K562 (cell line): ENCODE measurements around the gene ATP2A3. TPM values are rescaled to one million over a fixed set of nuclear protein-coding genes. Genes with fewer than 3 reads are reported as not detected.
A peak's percentile ranks its signal among the peaks of the same experiment; 100 is the strongest.

Experiments used
- ARHGAP35 ChIP-seq: fragments of 450-650 bp; IDR thresholded peaks from 2 replicates; pipeline ENCODE4 v1.6.1; 2018; ENCODE audit not compliant: partially characterized antibody
- CBFA2T3 ChIP-seq: fragments of 450-650 bp; IDR thresholded peaks from 2 replicates; pipeline ENCODE4 v1.6.1; 2017
- CCNT2 ChIP-seq: IDR thresholded peaks from 2 replicates; pipeline ENCODE4 v1.6.1; 2011; ENCODE audit warnings: borderline replicate concordance, low read depth, mild to moderate bottlenecking, moderate library complexity, mixed read lengths, low read length; ENCODE audit not compliant: insufficient read length; ENCODE audit errors: extremely low read depth
- GATAD2B ChIP-seq: fragments of 450-650 bp; IDR thresholded peaks from 2 replicates; pipeline ENCODE4 v1.6.1; 2017; ENCODE audit warnings: mild to moderate bottlenecking, borderline replicate concordance
- HOXB6 ChIP-seq: fragments of 250-450 bp; sonication (Bioruptor Pico); IDR thresholded peaks from 2 replicates; pipeline ENCODE4 v1.5.1; 2022; ENCODE audit warnings: mild to moderate bottlenecking, borderline replicate concordance
- KHSRP ChIP-seq: fragments of 450-650 bp; IDR thresholded peaks from 2 replicates; pipeline ENCODE4 v1.6.1; 2017
- KLF1 ChIP-seq: fragments of 450-650 bp; IDR thresholded peaks from 2 replicates; pipeline ENCODE4 v1.6.1; 2016; ENCODE audit warnings: missing genetic modification characterization, missing compliant biosample characterization
- MED1 ChIP-seq: sonication (generic); formaldehyde crosslinking; IDR thresholded peaks from 2 replicates; pipeline ENCODE4 v1.8.1; 2023; ENCODE audit warnings: missing genetic modification reagents, borderline replicate concordance
- PCBP1 ChIP-seq: fragments of 200-400 bp; formaldehyde crosslinking; IDR thresholded peaks from 2 replicates; pipeline ENCODE4 v1.6.1; 2018; ENCODE audit warnings: mild to moderate bottlenecking, low read depth, low read length; ENCODE audit not compliant: poor library complexity, severe bottlenecking
- PHB2 ChIP-seq: fragments of 450-650 bp; IDR thresholded peaks from 2 replicates; pipeline ENCODE4 v1.6.1; 2017; ENCODE audit warnings: low read depth
- POLR2H ChIP-seq: IDR thresholded peaks from 2 replicates; pipeline ENCODE4 v1.6.1; 2016; ENCODE audit warnings: missing genetic modification characterization, low read depth, mild to moderate bottlenecking, control low read depth, missing compliant biosample characterization, moderate library complexity
- SIX5 ChIP-seq, 2 experiments: IDR thresholded peaks; 2 replicates each; pipeline ENCODE4 v1.6.1; 2011; ENCODE audit warnings: low read length in 2 of 2, borderline replicate concordance in 1 of 2, low read depth in 1 of 2, mild to moderate bottlenecking in 1 of 2, moderate library complexity in 1 of 2; ENCODE audit not compliant: insufficient read depth in 1 of 2
- SREBF1 ChIP-seq: fragments of 150-350 bp; IDR thresholded peaks from 2 replicates; pipeline ENCODE4 v1.6.1; 2014; ENCODE audit warnings: antibody characterized with exemption, low read depth, low read length, borderline replicate concordance
- ZFP36 ChIP-seq: fragments of 150-350 bp; IDR thresholded peaks from 2 replicates; pipeline ENCODE4 v1.6.1; 2018; ENCODE audit warnings: low read length, low read depth; ENCODE audit not compliant: partially characterized antibody
- ZNF124 ChIP-seq: sonication (generic); formaldehyde crosslinking; IDR thresholded peaks from 2 replicates; pipeline ENCODE4 v1.8.1; 2022; ENCODE audit warnings: missing genetic modification reagents
- ZNF282 ChIP-seq: sonication (generic); formaldehyde crosslinking; IDR thresholded peaks from 2 replicates; pipeline ENCODE4 v1.8.1; 2023; ENCODE audit warnings: missing genetic modification reagents
- ZNF717 ChIP-seq: fragments of 250-450 bp; sonication (Bioruptor Pico); IDR thresholded peaks from 2 replicates; pipeline ENCODE4 v1.5.0; 2021
- polyA plus RNA-seq, 8 experiments: library from polyadenylated mRNA; depleted of rRNA in 4 of 8; stranded (reverse) in 5 of 8; unstranded in 3 of 8; fragments of >200 nt; fragmentation: Nextera tagmentation in 2 of 8; fragmentation: Illumina TruSeq in 1 of 8; extraction: Ambion mirVana in 2 of 8; extraction: Trizol in 1 of 8; gene quantifications; 2 replicates each; pipeline versions ENCODE4 v1.2.1 to v1.2.3, GENCODE V29; 2011 to 2014; ENCODE audit warnings: inconsistent platforms in 1 of 8, missing spikeins in 1 of 8
- total RNA-seq, 7 experiments: library from RNA; depleted of rRNA in 6 of 7; stranded (reverse); fragments of >200 nt in 6 of 7; fragmentation: Illumina TruSeq in 2 of 7; extraction: Trizol in 2 of 7; gene quantifications; 2 replicates each; pipeline versions ENCODE4 v1.2.1 to v1.2.3, GENCODE V29; 2011 to 2021; ENCODE audit warnings: low replicate concordance in 1 of 7
- TF ChIP-seq, protein P1 (sequence below), 3 experiments: fragments of 200-800 bp in 1 of 3; fragments of 250-450 bp in 1 of 3; fragments of 450-650 bp in 1 of 3; sonication (Bioruptor Pico) in 1 of 3; sonication (Bioruptor generic) in 1 of 3; formaldehyde crosslinking in 1 of 3; IDR thresholded peaks; 2 replicates each; pipeline versions ENCODE4 v1.6.1 to v1.8.0; 2016 to 2022; ENCODE audit warnings: mild to moderate bottlenecking in 2 of 3, missing genetic modification characterization in 2 of 3, missing compliant biosample characterization in 1 of 3, moderate library complexity in 1 of 3
- TF ChIP-seq, protein P2 (sequence below): sonication (generic); formaldehyde crosslinking; IDR thresholded peaks from 2 replicates; pipeline ENCODE4 v1.8.1; 2023; ENCODE audit warnings: mild to moderate bottlenecking, missing genetic modification reagents, moderate library complexity
- TF ChIP-seq, protein P3 (sequence below): fragments of 250-450 bp; sonication (Bioruptor Pico); IDR thresholded peaks from 2 replicates; pipeline ENCODE4 v1.6.1; 2021; ENCODE audit warnings: mild to moderate bottlenecking
- TF ChIP-seq, protein P4 (sequence below): fragments of 250-450 bp; sonication (Bioruptor Pico); IDR thresholded peaks from 2 replicates; pipeline ENCODE4 v1.4.0; 2020; ENCODE audit warnings: mild to moderate bottlenecking

Gene ATP2A3
- total and polyA plus RNA-seq, 9 of the 15 experiments (the other 6 are each of a cell fraction or from before 2014, with no cell fraction given) = 0.65 to 103 (median 31.3) TPM

DNA sequence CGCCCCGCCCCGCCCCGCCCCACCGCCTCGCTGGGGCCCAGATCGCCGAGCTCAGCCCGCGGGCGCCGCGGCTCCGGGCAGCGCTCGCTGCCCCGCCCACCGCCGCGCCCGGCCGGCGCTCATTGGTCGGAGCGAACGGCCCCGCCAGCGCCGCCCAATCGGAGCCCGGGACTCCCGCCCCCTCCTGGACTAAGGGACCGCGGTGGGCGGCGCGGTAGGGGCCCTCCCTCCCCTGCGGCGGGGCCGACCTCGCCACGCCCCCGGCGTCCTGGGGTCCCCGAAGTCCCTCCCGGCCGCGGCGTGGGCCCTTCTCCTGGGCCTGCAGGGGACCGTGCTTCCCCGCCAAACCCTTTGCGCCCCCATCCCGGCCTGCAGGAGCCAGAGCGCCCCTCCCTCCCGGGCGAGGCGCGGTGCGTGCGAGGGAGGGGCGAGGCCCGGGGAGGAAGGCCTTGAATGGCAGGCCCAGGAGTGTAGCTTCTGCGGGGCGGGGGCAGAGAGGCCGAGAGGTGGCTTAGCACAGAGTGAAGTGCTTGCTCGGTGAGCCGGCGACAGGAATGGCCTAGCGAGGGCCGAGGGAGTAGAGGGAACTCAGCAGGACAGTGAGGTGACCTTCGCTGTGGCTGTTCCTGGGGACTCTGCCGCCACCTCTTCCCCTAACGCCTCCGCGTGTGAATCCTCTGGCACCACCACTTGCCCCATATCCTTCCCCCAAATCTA is 71.1 kb downstream of the ATP2A3 start, which contains the start of gene CAMKK1 (continued):
- TF ChIP-seq, protein P1, sequence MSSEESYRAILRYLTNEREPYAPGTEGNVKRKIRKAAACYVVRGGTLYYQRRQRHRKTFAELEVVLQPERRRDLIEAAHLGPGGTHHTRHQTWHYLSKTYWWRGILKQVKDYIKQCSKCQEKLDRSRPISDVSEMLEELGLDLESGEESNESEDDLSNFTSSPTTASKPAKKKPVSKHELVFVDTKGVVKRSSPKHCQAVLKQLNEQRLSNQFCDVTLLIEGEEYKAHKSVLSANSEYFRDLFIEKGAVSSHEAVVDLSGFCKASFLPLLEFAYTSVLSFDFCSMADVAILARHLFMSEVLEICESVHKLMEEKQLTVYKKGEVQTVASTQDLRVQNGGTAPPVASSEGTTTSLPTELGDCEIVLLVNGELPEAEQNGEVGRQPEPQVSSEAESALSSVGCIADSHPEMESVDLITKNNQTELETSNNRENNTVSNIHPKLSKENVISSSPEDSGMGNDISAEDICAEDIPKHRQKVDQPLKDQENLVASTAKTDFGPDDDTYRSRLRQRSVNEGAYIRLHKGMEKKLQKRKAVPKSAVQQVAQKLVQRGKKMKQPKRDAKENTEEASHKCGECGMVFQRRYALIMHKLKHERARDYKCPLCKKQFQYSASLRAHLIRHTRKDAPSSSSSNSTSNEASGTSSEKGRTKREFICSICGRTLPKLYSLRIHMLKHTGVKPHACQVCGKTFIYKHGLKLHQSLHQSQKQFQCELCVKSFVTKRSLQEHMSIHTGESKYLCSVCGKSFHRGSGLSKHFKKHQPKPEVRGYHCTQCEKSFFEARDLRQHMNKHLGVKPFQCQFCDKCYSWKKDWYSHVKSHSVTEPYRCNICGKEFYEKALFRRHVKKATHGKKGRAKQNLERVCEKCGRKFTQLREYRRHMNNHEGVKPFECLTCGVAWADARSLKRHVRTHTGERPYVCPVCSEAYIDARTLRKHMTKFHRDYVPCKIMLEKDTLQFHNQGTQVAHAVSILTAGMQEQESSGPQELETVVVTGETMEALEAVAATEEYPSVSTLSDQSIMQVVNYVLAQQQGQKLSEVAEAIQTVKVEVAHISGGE (CRISPR knock-in tag; IDR thresholded peaks at IDR 0.05) = no peak
- TF ChIP-seq CCNT2 (peak; percentile 67), ZNF282 (CRISPR knock-in tag) (no peak), PHB2 (no peak), KLF1 (tag) (peak; percentile 66; the same call in 1 of the 2 replicates), ZNF717 (no peak), MED1 (CRISPR knock-in tag) (no peak), ZNF124 (CRISPR knock-in tag) (no peak), ZFP36 (no peak), GATAD2B (no peak; the same call in 1 of the 2 replicates), POLR2H (tag) (no peak), SREBF1 (no peak), ARHGAP35 (no peak), CBFA2T3 (no peak), SIX5 (IDR thresholded peaks at IDR 0.05; ENCODE audit: borderline replicate concordance in 1 of 2, insufficient read depth in 1 of 2, low read depth in 1 of 2, low read length in 2 of 2) (no peak), PCBP1 (no peak), HOXB6 (CRISPR knock-in tag) (no peak), KHSRP (no peak)
- TF ChIP-seq, protein P2, sequence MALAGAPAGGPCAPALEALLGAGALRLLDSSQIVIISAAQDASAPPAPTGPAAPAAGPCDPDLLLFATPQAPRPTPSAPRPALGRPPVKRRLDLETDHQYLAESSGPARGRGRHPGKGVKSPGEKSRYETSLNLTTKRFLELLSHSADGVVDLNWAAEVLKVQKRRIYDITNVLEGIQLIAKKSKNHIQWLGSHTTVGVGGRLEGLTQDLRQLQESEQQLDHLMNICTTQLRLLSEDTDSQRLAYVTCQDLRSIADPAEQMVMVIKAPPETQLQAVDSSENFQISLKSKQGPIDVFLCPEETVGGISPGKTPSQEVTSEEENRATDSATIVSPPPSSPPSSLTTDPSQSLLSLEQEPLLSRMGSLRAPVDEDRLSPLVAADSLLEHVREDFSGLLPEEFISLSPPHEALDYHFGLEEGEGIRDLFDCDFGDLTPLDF (CRISPR knock-in tag) = no peak
- TF ChIP-seq, protein P3, sequence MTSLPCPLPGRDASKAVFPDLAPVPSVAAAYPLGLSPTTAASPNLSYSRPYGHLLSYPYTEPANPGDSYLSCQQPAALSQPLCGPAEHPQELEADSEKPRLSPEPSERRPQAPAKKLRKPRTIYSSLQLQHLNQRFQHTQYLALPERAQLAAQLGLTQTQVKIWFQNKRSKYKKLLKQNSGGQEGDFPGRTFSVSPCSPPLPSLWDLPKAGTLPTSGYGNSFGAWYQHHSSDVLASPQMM = no peak
- TF ChIP-seq, protein P4, sequence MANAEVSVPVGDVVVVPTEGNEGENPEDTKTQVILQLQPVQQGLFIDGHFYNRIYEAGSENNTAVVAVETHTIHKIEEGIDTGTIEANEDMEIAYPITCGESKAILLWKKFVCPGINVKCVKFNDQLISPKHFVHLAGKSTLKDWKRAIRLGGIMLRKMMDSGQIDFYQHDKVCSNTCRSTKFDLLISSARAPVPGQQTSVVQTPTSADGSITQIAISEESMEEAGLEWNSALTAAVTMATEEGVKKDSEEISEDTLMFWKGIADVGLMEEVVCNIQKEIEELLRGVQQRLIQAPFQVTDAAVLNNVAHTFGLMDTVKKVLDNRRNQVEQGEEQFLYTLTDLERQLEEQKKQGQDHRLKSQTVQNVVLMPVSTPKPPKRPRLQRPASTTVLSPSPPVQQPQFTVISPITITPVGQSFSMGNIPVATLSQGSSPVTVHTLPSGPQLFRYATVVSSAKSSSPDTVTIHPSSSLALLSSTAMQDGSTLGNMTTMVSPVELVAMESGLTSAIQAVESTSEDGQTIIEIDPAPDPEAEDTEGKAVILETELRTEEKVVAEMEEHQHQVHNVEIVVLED (CRISPR knock-in tag) = peak; percentile 53
